HEK293 (cell line): ENCODE measurements around the gene KCNB1.
A peak's percentile ranks its signal among the peaks of the same experiment; 100 is the strongest.

Experiments used
- CTCF ChIA-PET: fragments of 350-600 bp; formaldehyde crosslinking; extraction: SDS; loops from one replicate; lab custom pipeline; 2021; ENCODE audit warnings: antibody characterized with exemption; lab: Yijun Ruan, JAX
- POLR2A ChIA-PET: fragments of 300-600 bp; formaldehyde crosslinking; extraction: SDS; loops from one replicate; lab custom pipeline; 2020; ENCODE audit warnings: antibody characterized with exemption, inconsistent platforms; lab: Yijun Ruan, JAX
- H3K27ac ChIP-seq: fragments of 200-500 bp; sonication (Bioruptor generic); 2 replicates; pipeline ENCODE4 v1.5.1; 2014; ENCODE audit warnings: low read depth, low read length, control low read depth, inconsistent platforms; ENCODE audit errors: extremely low read depth
- H3K36me3 ChIP-seq, 2 experiments: fragments of 200-500 bp in 1 of 2; sonication (Bioruptor generic) in 1 of 2; 1 replicate in 1 of 2; 2 replicates in 1 of 2; pipeline ENCODE4 v1.5.1; 2014 to 2017; ENCODE audit warnings: inconsistent platforms in 2 of 2, low read length in 2 of 2; ENCODE audit not compliant: control insufficient read depth in 2 of 2, insufficient read depth in 1 of 2
- H3K4me1 ChIP-seq: fragments of 200-500 bp; sonication (Bioruptor generic); 2 replicates; pipeline ENCODE4 v1.5.1; 2014; ENCODE audit warnings: mild to moderate bottlenecking, low read length, inconsistent platforms; ENCODE audit not compliant: control insufficient read depth, insufficient read depth
- H3K4me3 ChIP-seq: 2 replicates; pipeline ENCODE4 v1.5.1; 2011; ENCODE audit warnings: low read depth, mild to moderate bottlenecking, control low read depth, low read length, moderate library complexity
- H3K9me3 ChIP-seq: fragments of 200-500 bp; sonication (Bioruptor generic); 2 replicates; pipeline ENCODE4 v1.5.1; 2014; ENCODE audit warnings: low read depth, low read length, inconsistent platforms; ENCODE audit not compliant: control insufficient read depth, insufficient read depth
- BCL11B ChIP-seq: fragments of 450-650 bp; formaldehyde crosslinking; IDR thresholded peaks from 2 replicates; pipeline ENCODE4 v1.5.1; 2016; ENCODE audit warnings: low read depth, missing biosample characterization, missing genetic modification characterization
- KLF8 ChIP-seq: fragments of 450-650 bp; formaldehyde crosslinking; IDR thresholded peaks from 2 replicates; pipeline ENCODE4 v1.5.1; 2016; ENCODE audit warnings: missing biosample characterization, missing genetic modification characterization
- ZBTB17 ChIP-seq: fragments of 450-650 bp; formaldehyde crosslinking; IDR thresholded peaks from 2 replicates; pipeline ENCODE4 v1.5.1; 2016; ENCODE audit warnings: missing biosample characterization, missing genetic modification characterization
- ZNF24 ChIP-seq: fragments of 450-650 bp; formaldehyde crosslinking; IDR thresholded peaks from 2 replicates; pipeline ENCODE4 v1.5.1; 2016; ENCODE audit warnings: missing biosample characterization, missing genetic modification characterization
- ZNF266 ChIP-seq: fragments of 450-650 bp; formaldehyde crosslinking; IDR thresholded peaks from 2 replicates; pipeline ENCODE4 v1.5.1; 2016; ENCODE audit warnings: missing biosample characterization, missing genetic modification characterization, low read depth
- ZNF274 ChIP-seq, 2 experiments: fragments of 200-500 bp in 1 of 2; fragments of 450-650 bp in 1 of 2; sonication (Bioruptor generic) in 1 of 2; formaldehyde crosslinking in 1 of 2; IDR thresholded peaks; 2 replicates each; pipeline versions ENCODE4 v1.5.1 to v1.6.1; 2014 to 2016; ENCODE audit warnings: borderline replicate concordance in 1 of 2, inconsistent platforms in 1 of 2, low read length in 1 of 2, missing biosample characterization in 1 of 2, missing genetic modification characterization in 1 of 2
- ZNF335 ChIP-seq: fragments of 450-650 bp; formaldehyde crosslinking; conservative IDR thresholded peaks from 2 replicates; pipeline ENCODE4 v1.5.1; 2016; ENCODE audit warnings: missing biosample characterization, missing genetic modification characterization
- ZNF341 ChIP-seq: fragments of 450-650 bp; formaldehyde crosslinking; IDR thresholded peaks from 2 replicates; pipeline ENCODE4; 2016; ENCODE audit warnings: low read depth, missing biosample characterization, missing genetic modification characterization
- ZNF548 ChIP-seq: fragments of 450-650 bp; formaldehyde crosslinking; IDR thresholded peaks from 2 replicates; pipeline ENCODE4 v1.5.1; 2016; ENCODE audit warnings: missing biosample characterization, missing genetic modification characterization
- ZNF585B ChIP-seq: fragments of 450-650 bp; formaldehyde crosslinking; IDR thresholded peaks from 2 replicates; pipeline ENCODE4 v1.5.1; 2016; ENCODE audit warnings: missing biosample characterization, missing genetic modification characterization
- ZNF600 ChIP-seq: fragments of 450-650 bp; formaldehyde crosslinking; IDR thresholded peaks from 2 replicates; pipeline ENCODE4 v1.5.1; 2016; ENCODE audit warnings: missing biosample characterization, missing genetic modification characterization
- ZNF623 ChIP-seq: fragments of 450-650 bp; formaldehyde crosslinking; IDR thresholded peaks from 2 replicates; pipeline ENCODE4 v1.5.1; 2016; ENCODE audit warnings: missing biosample characterization, missing genetic modification characterization
- ZNF658 ChIP-seq: fragments of 450-650 bp; formaldehyde crosslinking; IDR thresholded peaks from 2 replicates; pipeline ENCODE4; 2016; ENCODE audit warnings: missing biosample characterization, missing genetic modification characterization
- ZSCAN30 ChIP-seq: fragments of 450-650 bp; IDR thresholded peaks from 2 replicates; pipeline ENCODE4 v1.5.1; 2018; ENCODE audit warnings: missing biosample characterization, mild to moderate bottlenecking, missing genetic modification characterization, moderate library complexity
- TF ChIP-seq, protein P1 (sequence below): fragments of 450-650 bp; formaldehyde crosslinking; IDR thresholded peaks from 2 replicates; pipeline ENCODE4 v1.5.1; 2016; ENCODE audit warnings: missing biosample characterization, missing genetic modification characterization
- TF ChIP-seq, protein P2 (sequence below): fragments of 450-650 bp; formaldehyde crosslinking; optimal IDR thresholded peaks from 2 replicates; pipeline ENCODE3; 2016; ENCODE audit warnings: missing biosample characterization, mild to moderate bottlenecking, missing genetic modification characterization
- TF ChIP-seq, protein P3 (sequence below): fragments of 450-650 bp; formaldehyde crosslinking; IDR thresholded peaks from 2 replicates; pipeline ENCODE4 v1.5.1; 2016; ENCODE audit warnings: missing biosample characterization, missing genetic modification characterization
- TF ChIP-seq, protein P4 (sequence below): fragments of 450-650 bp; IDR thresholded peaks from 2 replicates; pipeline ENCODE4 v1.5.1; 2018; ENCODE audit warnings: missing biosample characterization, missing genetic modification characterization

The KCNB1 gene

DNA sequence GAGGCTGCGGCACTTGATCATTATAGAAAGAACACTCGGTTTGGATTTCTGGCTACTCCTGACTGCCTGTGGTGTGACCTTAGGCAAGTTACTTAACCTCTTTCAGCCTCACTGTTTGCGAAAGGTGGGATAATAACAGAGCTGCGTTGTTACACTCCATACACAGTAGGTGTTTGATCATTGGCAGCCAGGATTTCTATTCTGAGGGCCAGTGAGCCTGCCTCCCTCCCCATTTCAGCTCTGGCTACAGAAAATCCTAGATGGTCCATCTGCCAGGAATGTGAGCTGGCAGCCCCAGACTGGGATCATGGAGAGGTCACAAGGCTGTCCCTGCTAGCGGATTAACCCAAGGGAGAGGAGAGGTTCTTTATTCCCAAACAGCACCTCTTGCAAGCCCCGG, 2.7 kb downstream of the KCNB1 start (continued):
- no peak for TF ChIP-seq ZSCAN30
- TF ChIP-seq, protein P1, sequence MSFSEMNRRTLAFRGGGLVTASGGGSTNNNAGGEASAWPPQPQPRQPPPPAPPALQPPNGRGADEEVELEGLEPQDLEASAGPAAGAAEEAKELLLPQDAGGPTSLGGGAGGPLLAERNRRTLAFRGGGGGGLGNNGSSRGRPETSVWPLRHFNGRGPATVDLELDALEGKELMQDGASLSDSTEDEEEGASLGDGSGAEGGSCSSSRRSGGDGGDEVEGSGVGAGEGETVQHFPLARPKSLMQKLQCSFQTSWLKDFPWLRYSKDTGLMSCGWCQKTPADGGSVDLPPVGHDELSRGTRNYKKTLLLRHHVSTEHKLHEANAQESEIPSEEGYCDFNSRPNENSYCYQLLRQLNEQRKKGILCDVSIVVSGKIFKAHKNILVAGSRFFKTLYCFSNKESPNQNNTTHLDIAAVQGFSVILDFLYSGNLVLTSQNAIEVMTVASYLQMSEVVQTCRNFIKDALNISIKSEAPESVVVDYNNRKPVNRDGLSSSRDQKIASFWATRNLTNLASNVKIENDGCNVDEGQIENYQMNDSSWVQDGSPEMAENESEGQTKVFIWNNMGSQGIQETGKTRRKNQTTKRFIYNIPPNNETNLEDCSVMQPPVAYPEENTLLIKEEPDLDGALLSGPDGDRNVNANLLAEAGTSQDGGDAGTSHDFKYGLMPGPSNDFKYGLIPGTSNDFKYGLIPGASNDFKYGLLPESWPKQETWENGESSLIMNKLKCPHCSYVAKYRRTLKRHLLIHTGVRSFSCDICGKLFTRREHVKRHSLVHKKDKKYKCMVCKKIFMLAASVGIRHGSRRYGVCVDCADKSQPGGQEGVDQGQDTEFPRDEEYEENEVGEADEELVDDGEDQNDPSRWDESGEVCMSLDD (tag by site-specific recombination): no peak
- TF ChIP-seq ZNF600 (tag by site-specific recombination): no peak
- no peak for TF ChIP-seq ZNF266 (tag by site-specific recombination)
- no peak for TF ChIP-seq BCL11B
- TF ChIP-seq ZNF274 (IDR thresholded peaks at IDR 0.05; ENCODE audit: low read length): no peak
- TF ChIP-seq ZNF274 (tag by site-specific recombination; IDR thresholded peaks at IDR 0.05; ENCODE audit: borderline replicate concordance): no peak
- TF ChIP-seq, all 188 proteins: peak for 0

DNA sequence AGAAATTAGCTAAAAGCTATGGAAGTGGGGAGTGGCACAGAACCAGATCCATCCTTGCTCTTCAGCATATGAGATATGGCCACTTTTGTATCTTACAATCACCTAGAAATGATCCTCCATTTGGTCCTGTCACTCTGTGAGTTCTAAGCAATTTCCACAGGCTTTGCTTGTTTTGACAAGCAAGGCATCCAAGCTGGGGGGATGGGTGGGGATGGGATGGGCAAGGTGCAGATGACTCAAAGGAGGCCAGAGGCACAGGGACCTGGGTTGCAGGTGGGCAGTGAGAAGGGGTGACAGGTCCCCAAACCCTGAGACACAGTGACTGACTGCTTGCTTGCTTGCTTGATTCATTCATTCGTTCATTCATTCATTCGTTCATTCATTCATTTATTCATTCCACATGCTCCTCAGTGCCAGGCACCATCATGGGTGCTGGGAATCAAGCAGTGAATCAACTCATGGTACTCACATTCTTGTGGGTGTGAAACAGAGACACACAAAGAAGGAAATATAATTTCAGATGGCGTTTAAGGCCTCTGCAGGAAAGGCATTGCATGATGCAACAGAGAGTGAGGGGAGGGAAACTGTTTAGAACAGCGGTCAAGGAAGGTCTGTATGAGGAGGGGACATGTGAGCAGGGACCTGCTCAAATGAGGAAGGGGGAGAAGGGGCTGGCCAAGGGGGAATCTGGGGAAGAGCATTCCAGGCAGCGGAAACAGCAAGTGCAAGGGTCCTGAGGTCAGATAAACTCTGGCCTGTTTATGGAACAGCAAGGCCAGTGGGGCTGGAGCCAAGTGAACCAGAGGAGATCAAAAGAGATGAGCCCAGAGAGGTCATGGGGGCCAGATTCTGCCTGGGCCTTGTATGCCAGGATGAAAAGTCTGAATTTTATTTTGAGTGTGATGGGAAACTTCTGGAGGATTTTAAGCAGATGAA, 3.4 kb downstream of the KCNB1 start:
- Histone ChIP-seq H3K36me3 (no peaks in the 10 kb centered on the region), H3K4me3 (no peak overlapping the region), H3K27ac (no peak overlapping the region), H3K4me1 (0 out of 2 replicates have a peak, but pooled peaks cover 4% of the 10 kb centered on the region), H3K9me3 (no peaks in the 10 kb centered on the region)
- CTCF ChIA-PET: interaction anchor here (0.6 kb wide), 2 partner anchors 81 to 147 kb away, joined by 3 read pairs; no protein-coding TSS in a partner anchor
- TF ChIP-seq ZNF335 (tag by site-specific recombination): no peak
- no peak for TF ChIP-seq ZNF548 (tag by site-specific recombination)
- peak; percentile 43; the same call in 1 of the 2 replicates for TF ChIP-seq ZNF341 (tag by site-specific recombination)
- TF ChIP-seq, protein P2, sequence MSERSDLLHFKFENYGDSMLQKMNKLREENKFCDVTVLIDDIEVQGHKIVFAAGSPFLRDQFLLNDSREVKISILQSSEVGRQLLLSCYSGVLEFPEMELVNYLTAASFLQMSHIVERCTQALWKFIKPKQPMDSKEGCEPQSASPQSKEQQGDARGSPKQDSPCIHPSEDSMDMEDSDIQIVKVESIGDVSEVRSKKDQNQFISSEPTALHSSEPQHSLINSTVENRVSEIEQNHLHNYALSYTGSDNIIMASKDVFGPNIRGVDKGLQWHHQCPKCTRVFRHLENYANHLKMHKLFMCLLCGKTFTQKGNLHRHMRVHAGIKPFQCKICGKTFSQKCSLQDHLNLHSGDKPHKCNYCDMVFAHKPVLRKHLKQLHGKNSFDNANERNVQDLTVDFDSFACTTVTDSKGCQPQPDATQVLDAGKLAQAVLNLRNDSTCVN: peak; percentile 7
- TF ChIP-seq ZNF658 (tag by site-specific recombination): no peak
- no peak for TF ChIP-seq KLF8 (tag by site-specific recombination)
- no peak for TF ChIP-seq ZNF585B (tag by site-specific recombination)
- TF ChIP-seq ZBTB17: no peak
- TF ChIP-seq ZNF623: peak; percentile 95
- TF ChIP-seq, protein P3, sequence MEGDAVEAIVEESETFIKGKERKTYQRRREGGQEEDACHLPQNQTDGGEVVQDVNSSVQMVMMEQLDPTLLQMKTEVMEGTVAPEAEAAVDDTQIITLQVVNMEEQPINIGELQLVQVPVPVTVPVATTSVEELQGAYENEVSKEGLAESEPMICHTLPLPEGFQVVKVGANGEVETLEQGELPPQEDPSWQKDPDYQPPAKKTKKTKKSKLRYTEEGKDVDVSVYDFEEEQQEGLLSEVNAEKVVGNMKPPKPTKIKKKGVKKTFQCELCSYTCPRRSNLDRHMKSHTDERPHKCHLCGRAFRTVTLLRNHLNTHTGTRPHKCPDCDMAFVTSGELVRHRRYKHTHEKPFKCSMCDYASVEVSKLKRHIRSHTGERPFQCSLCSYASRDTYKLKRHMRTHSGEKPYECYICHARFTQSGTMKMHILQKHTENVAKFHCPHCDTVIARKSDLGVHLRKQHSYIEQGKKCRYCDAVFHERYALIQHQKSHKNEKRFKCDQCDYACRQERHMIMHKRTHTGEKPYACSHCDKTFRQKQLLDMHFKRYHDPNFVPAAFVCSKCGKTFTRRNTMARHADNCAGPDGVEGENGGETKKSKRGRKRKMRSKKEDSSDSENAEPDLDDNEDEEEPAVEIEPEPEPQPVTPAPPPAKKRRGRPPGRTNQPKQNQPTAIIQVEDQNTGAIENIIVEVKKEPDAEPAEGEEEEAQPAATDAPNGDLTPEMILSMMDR (tag by site-specific recombination): no peak
- TF ChIP-seq ZNF24 (tag by site-specific recombination): peak; percentile 84; the same call in 1 of the 2 replicates
- TF ChIP-seq, protein P4, sequence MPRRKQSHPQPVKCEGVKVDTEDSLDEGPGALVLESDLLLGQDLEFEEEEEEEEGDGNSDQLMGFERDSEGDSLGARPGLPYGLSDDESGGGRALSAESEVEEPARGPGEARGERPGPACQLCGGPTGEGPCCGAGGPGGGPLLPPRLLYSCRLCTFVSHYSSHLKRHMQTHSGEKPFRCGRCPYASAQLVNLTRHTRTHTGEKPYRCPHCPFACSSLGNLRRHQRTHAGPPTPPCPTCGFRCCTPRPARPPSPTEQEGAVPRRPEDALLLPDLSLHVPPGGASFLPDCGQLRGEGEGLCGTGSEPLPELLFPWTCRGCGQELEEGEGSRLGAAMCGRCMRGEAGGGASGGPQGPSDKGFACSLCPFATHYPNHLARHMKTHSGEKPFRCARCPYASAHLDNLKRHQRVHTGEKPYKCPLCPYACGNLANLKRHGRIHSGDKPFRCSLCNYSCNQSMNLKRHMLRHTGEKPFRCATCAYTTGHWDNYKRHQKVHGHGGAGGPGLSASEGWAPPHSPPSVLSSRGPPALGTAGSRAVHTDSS (tag by site-specific recombination): no peak
- TF ChIP-seq, all 188 proteins: peak for 4
- POLR2A ChIA-PET: interaction anchor here (0.6 kb wide), 1 partner anchor 26 kb away, joined by 4 read pairs; no protein-coding TSS in a partner anchor
